Adrenal gland (tissue), 5 donors: ENCODE measurements around the gene SPATS2.

ENCODE experiments used
- CTCF ChIP-seq, 6 experiments: fragments of 450-650 bp in 4 of 6; fragments of 200-600 bp in 2 of 6; sonication (generic) in 1 of 6; IDR thresholded peaks; 1 replicate in 5 of 6; 2 replicates in 1 of 6; pipeline versions ENCODE4 v1.5.1 to v1.8.0; 2016 to 2021; ENCODE audit warnings: antibody characterized with exemption in 6 of 6, mild to moderate bottlenecking in 2 of 6, moderate library complexity in 1 of 6
- POLR2A ChIP-seq, 2 donors: fragments of 450-650 bp; IDR thresholded peaks; one replicate each; pipeline ENCODE4 v1.6.1; 2017; ENCODE audit warnings: antibody characterized with exemption in 2 of 2, mild to moderate bottlenecking in 2 of 2, moderate library complexity in 1 of 2
- donor health status: DM: no; HTN: no; CAD: no.

GRCh38 chr12:49556391-49557186 is 189.3 kb downstream of the SPATS2 start:
- TF ChIP-seq CTCF (IDR thresholded peaks at IDR 0.05) (no peak), POLR2A (IDR thresholded peaks at IDR 0.05) (no peak)
